GM21447 (cell line): ENCODE data around the gene DBP.
A peak's percentile ranks its signal among the peaks of the same experiment; 100 is the strongest.
"Not testable (repeated sequence)": the region's sequence is repeated elsewhere in the genome, so short reads cannot be mapped to it uniquely, and the experiment has no call there.

Source experiments
- ATAC-seq: cut with Tn5 transposase; IDR thresholded peaks from one replicate; pipeline ENCODE4 v1.9.1; 2021; ENCODE audit not compliant: unreplicated experiment

Gene DBP

GRCh38 chr19:48641850-48642249 is 4.7 kb upstream of the DBP start:
- ATAC-seq: no peak

DNA sequence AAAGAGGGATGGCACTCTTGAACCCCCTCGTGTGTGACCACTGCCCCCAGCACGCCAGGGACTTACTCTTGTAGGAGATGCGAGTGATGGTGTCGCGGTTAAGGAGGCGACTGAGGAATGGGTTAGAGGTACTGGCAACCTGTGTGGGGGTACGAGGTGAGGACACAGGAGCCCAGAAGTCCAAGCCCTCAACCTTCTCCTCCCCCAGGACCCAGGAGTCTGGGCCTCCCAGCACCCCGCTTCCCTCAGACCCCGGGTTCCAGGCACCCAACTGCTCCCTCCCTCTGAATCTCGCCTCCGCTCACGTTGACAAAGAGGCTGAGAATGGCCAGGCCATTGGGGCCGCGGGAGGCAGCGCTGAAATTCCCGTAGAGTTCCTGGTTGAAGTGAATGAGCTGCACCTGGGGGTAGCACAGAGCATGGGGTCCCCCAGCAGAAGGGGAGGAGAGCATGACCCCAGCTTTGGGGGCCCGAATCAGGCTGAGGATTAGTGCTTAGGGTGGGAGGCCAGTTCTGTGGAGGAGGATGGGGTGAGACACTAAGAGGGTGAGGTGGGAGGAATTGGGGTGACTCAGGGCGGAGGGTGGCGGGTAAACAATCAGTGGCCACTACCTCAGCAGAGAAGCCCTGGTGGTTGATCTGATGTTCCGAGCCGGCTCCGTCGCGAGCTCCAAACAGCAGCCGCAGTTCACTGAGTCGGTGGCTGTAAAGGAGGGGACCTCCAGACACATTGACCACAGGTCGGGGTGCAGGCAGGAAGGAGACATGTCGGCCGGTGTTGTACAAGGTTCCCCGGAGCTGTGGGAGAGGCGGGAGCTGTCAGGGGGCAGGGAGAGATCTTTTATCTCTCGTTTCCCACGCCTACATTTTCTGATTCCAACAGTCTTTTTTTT is 2.5 kb upstream of the DBP start:
- ATAC-seq: no peak

DNA sequence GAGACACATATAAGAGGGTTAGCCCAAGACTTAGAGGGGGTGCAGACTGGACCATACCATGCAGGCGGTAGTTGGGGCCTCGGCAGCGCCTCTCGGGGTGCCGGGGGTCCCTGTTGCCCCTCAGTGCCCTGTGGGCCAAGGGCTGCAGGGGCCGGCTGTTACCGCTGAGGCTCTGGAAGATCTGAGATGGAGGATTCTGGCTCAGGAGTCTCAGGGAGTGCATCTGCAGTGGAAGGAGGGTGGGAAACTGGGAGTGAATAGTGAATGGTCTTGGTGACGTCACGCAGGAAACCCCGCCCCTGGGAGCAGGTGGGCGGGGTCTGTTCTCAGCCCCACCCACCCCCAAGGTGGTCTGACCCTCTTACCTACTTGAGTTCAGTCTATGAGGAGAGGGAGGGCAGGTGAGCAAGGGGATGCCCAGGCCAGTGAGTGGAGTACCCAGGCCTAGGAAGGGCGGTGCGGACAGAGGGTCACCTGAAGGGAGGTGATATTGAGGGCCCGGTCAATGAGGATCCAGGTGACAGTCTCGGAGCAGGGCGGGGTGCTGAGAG is 1.7 kb upstream of the DBP start:
- ATAC-seq: no peak

- ATAC-seq: peak; percentile 20
These were observed 1.0 kb upstream of the DBP start for GRCh38 chr19:48637948-48638830.

GRCh38 chr19:48637449-48637947 is 319 bp upstream of the DBP start:
- peak; percentile 63 for ATAC-seq

- ATAC-seq: no peak
These were observed 967 bp downstream of the DBP start for GRCh38 chr19:48635966-48636858.

GRCh38 chr19:48635263-48635965 is 1.8 kb downstream of the DBP start:
- ATAC-seq: no peak

DNA sequence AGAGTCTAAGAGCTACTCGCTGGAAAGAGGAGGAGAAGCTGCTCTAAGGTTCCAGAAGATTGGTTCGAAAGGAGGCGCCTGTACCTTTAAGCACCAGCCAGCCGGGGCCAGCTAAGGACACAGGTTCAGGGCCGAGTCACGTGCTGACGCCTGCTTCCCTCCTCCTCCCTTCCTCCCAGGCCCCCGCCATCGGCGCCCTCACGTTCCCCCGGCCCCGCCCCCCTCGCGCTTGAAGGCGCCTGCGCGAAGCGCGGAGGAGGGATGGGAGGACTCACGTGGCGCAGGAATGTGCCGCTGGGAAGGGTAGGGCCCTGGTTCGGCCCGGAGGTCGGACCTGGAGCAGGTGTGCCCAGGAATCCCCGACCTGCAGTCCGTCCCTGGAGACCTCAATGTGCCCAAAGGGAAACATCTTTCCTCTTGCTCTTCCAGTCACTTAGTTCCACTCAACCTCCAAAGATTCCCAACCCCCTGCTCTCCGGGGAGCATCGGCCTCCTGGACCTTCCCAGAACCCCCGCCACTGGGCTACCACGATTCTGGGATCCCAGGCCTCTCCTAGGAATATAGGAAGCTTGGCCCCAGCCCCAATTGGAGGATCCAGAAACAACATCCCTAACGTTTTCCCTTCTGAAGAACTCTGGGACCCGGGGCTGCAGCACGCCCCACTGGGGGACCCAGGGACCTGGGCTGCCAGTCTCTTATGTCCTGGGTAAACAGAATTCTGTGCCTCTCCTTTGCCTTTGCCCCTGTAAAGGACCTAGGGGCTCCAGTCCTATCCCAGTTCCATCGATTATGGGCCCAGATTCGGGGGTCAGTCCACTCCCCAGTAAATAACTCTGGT is 2.5 kb downstream of the DBP start:
- ATAC-seq: peak; percentile 23

DNA sequence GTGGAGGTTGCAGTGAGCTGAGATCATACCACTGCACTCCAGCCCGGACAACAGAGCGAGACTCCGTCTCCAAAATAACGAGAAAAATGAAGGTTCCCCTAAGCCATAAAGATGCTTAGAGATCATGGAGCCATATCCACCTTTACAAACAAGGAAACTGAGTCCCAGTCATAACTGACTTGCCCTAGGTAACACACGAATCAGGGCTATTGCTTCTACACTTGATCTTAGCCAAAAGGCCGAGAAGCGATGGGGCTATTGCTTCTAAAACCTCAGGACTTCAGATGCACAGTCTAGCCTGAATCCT is 3.2 kb downstream of the DBP start:
- ATAC-seq: no peak

DNA sequence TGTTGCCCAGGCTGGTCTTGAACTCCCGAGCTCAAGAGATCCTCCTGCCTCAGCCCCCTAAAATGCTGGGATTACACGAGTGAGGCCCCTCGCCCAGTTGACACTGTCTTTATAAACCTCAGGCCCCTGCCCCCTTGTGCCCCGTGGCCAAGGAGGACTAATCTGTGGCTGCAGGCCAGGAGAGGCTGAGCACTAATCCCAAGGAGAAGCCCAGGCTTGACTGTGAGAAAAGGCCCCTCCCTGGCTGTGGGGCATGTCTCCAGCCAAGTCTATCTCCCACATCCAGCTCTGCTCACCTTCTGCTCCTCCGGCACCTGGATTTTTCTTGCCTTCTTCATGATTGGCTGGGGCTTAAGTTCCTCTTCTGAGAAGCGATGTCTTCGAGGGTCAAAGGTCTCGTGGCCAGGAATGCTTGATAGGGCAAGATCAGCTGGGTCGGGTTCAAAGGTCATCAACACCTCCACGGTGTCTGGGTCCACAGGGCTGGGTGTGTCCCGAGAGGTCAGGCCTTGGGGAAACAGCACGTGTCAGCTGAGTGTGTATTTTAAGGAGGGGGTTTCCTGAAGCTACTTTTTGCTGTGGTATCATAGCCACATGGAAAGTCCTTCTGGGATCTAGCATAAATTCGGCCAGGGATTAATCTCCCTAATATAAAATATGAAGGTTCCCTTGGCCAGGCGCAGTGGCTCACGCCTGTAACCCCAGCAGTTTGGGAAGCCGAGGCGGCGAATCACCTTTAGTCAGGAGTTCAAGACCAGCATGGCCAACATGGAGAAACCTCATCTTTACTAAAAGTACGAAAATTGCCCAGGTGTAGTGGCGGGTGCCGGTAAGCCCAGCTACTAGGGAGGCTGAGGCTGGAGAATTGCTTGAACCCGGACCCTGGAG is 3.8 kb downstream of the DBP start:
- ATAC-seq: no peak

DNA sequence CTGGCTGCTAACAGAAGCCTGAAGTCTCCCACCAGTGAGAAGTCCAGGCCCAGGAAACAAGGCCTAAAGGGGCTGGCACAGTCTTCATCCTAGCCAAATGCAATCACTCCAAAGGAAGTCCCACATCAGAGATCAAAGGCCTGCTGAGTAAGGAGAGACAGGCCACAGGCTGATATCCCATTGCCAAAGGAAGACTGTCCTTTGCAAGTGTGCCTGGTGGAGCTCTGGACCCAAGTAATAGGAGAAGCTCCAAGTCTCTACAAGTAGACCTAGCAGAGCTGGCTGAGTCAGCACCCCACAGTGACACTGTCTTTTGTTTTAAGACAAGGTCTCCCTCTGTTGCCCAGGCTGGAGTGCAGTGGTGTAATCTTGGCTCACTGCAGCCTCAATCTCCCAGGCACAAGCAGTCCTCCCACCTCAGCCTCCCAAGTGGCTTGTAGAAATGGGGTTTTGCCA is 4.5 kb downstream of the DBP start:
- ATAC-seq: no peak

- not testable (repeated sequence) for ATAC-seq
These were observed 4.9 kb downstream of the DBP start for GRCh38 chr19:48632286-48632685.

- ATAC-seq: no peak
These were observed 6.0 kb downstream of the DBP start for GRCh38 chr19:48631225-48631624.

- no peak for ATAC-seq
These were observed 6.7 kb downstream of the DBP start for GRCh38 chr19:48630296-48631063.

DNA sequence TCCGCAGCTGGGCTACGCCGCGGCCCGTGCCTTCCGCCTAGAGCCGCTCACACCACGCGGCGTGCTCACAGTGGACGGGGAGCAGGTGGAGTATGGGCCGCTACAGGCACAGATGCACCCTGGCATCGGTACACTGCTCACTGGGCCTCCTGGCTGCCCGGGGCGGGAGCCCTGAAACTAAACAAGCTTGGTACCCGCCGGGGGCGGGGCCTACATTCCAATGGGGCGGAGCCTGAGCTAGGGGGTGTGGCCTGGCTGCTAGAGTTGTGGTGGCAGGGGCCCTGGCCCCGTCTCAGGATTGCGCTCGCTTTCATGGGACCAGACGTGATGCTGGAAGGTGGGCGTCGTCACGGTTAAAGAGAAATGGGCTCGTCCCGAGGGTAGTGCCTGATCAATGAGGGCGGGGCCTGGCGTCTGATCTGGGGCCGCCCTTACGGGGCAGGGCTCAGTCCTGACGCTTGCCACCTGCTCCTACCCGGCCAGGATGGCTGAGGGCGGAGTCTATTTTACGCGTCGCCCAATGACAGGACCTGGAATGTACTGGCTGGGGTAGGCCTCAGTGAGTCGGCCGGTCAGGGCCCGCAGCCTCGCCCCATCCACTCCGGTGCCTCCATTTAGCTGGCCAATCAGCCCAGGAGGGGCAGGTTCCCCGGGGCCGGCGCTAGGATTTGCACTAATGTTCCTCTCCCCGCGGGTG is 7.4 kb downstream of the DBP start:
- no peak for ATAC-seq

DNA sequence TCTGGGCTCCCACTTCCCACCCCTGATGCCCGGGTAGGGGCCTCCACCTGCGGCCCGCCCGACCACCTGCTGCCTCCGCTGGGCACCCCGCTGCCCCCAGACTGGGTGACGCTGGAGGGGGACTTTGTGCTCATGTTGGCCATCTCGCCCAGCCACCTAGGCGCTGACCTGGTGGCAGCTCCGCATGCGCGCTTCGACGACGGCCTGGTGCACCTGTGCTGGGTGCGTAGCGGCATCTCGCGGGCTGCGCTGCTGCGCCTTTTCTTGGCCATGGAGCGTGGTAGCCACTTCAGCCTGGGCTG is 7.9 kb downstream of the DBP start:
- no peak for ATAC-seq
